Measurements from ENCODE around the gene C2.

Gene C2

DNA sequence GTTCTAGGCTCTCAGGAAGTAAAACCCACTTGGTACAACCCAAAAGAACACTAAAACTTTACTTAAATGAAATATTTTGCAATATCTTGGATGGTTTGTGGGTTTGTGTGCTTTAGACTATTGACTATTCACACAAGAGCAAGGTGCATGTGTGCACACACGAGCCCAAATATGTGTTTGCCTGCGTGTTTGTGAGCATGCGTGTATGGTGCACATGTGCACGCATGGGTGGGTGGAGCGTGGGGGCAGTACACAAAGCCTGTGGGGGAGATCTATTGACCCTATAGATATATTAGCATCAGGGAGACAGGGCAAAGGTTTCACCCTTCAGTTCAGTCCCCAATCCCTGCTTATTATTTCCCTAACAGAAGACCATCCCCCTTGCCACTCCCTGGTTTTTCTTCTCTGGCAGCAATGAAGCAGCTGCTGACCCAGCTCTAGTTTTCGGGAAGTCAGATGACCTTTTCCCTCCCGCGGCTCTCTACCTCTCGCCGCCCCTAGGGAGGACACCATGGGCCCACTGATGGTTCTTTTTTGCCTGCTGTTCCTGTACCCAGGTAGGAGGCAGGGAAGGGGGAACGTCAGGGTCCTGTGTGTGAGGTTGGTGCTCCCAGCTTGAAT, at the start of gene C2:
C2 (plus strand) TSS at position 476 of the 621 bp plus-strand sequence; CDS start at position 512, 36 bp downstream.
- DNase-seq (ENCODE audit: low spot score) = no peak

DNA sequence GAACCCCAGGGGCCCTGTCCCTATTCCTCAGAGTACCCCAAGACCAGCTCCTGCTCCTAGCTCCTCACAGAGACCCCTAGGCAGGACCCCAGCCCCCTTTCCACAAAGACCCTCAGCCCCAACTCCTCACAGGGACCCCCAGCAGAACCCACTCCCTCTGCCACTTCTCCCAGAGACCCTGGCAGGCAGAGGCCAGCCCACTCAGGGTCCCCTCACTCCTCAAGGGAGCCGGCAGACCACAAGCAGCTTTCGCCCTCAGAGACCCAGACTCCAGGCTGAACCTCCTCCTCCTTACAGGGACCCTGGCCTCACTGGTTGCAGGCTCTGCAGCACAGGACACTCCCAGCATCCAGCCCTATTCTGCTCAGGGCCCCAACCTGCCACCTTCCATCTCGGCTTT, 49.3 kb upstream of the C2 start:
- no peak for DNase-seq (ENCODE audit: low spot score)

DNA sequence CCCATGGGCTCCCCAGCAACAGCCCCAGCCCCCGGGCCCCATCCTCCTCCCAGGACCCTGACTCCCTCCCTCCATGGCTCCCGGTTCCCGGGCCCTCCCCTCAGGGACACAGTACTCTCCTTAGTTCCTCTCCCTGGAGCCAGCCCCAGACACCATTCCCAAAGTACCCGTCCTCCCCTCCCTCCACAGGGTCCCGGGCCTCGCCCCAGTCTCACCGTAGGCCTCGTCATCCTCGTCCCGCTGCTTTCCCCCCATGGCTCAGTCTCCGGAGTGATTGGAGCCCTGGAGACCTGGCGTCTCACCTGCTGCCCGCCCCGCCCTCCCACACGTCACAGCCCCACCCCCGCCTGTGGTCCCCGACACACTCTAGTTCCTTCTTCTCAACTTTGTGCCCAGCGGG, 48.8 kb upstream of the C2 start, which contains the start of gene SLC44A4:
SLC44A4 (minus strand) TSS at position 272 of the 400 bp plus-strand sequence; CDS start at position 255, 17 bp downstream.
- no peak for DNase-seq (ENCODE audit: low spot score)

DNA sequence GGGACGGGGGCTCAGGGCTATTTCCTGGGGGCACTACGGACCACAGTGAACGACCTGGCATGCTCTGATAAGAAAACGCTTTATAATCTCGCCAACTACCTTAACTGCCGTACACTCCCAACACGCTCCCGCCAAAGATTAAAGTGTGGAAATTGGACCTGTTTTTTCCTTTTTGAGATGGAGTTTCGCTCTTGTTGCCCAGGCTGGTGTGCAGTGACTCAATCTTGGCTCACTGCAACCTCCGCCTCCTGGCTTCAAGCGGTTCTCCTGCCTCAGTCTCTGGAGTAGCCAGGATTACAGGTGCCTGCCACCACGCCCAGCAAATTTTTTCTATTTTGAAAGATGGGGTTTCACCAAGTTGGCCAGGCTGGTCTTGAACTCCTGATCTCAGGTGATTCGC, 48.4 kb upstream of the C2 start:
- DNase-seq (ENCODE audit: low spot score) = no peak

DNA sequence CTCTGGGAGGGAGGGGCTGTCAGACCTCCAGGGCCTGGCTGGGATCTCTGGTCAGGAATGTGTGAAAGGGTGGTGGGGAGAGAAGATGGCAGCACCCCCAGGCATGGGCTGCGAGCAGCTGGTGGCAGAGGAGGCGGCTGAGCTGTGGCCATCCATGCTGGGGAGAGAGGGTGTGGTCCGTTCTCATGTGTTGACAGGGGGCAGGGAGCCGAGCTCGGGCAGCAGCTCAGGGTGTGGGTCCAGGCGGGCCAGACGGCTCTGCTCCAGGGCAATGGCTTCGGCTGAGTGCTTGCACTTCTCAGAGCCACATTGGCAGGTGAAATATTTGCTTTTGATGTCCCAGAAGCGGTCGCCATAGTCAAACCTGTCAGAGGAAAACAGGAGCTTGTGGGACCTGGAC, 47.6 kb upstream of the C2 start:
- no peak for DNase-seq (ENCODE audit: low spot score)

DNA sequence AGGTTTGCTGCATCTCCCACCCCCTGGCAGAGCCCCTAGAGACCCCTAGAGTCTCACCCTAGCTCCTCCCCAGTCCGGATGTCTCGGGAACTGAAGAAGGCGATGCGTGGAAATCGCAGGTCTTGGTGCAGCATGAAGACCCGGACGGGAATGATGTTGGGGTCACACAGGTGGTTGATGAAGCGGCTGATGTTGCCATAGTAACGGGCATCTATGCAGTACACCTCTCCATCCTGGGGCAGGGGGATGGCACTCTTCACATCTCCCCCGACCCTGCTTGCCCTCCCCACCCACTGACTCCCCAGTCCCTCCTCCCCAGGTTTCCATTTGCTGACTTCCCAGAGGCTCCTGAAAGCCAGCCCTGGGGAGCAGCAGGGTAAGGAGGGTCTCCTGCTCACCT, 46.9 kb upstream of the C2 start:
- DNase-seq (ENCODE audit: low spot score) = no peak

DNA sequence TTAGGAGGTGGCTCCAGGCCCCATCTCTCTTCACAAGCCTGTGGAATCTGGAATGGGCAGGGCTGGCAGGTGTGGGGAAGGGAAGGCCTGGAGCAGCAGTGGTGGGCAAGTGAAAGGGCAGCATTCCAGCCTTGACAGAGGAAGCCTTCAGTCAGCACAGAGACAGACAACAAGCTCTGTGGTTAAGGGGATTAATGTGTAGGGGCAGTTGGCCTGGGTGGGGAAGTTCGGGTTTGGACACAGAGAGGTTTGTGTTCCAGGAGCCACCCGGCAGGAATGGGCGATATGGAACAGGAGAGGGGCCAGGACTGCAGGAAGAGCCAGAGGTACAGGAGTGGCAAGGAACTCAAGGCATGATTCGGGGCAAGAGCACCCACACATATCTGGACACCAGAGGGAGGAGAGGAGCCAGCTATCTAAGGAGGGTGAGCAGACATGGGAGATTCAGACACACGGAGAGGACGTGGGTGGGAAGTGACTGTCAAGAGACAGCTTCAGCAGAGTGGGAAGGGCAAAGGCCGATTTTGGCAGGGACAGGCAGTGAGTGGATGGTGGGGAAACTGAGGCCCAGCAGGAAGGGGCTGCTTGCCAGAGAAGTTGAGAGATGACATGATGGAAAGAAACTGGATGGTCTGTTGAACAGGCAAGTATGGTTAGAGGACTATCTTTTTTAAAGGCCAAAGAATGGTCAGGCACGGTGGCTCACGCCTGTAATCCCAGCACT, 46.2 kb upstream of the C2 start:
- DNase-seq (ENCODE audit: low spot score) = no peak

DNA sequence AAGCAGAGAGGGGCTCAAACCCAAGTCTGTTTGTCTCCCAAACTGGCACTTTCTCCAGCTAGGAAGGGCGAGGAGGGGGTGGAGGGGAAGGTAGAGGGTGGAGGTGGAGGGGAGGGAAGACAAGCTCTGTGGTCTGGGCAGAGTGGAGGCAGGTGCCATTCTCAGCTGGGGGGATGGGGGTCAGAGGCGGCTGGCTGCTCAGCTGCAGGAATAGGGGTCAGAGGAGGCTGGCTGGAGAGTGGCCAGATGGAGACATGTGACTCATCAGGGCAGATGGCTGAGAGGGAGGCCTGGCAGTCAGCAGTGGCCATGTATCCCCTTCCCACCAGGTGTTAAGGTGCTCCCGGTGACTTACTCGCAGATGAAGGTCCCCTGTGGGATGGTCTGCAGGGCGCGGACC, 45.2 kb upstream of the C2 start:
- no peak for DNase-seq (ENCODE audit: low spot score)

DNA sequence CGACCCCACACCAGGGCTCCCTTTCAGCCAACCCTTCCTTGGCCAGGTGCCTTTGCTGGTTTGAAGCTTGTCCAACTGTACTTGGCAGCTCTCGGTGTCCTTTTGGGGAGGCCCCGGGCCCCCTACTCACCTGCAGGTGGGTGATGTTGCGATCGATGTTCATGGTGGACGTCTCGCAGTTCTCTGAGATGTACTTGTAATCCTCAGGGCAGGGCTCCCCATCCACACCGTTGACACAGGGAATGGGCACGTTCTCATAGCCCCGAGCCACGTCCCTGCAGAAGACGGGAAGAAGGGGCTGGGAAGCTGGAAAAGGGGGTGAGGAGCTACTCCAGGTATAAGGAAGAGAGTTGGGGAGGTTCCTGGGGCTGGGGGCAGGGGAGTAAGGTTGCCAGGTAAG, 43.8 kb upstream of the C2 start:
- DNase-seq (ENCODE audit: low spot score) = no peak

DNA sequence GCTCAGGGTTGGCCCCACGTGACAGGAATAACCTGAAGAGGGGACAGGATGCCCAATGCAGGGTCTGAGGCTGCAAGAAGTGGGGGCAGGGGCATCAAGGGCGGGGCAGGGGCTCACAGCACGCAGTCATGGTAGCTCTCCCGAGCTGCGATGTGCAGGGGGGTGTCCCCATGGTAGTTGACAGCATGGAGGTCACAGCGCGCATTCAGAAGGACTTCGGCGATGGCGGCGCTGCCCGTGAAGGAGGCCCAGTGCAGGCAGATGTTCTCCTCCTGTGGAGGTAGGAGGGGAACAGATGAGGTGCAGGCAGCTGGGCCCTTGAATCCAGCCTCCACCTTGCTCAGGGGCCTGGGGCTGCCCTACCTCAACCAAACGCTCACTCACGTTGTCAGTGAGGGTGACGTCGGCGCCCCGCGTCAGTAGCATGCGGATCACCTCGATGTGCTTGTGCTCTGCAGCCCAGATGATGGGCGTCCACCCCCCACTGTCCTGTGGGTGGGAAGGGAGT, 42.9 kb upstream of the C2 start:
- DNase-seq (ENCODE audit: low spot score) = no peak

DNA sequence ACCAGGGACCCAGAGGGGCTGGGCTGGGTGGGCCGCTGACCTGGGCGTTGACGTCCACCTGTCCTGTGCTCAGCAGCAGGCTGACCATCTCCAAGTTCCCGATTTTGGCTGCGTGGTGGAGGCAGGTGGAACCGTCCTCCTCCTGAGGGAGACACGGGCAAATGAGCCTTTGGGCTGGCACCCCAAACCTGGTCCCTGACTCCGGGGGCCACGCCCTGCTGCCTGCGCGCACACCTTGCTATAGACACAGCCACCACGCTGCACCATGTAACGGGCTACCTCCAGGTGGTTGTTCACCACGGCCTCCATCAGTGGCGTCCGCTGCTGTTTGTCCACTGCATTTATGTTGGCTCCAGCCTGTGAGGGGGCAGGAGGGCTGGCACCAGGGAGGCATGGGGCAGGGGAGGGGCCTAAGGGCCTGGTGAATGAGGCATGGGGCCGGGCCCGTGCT, 41.0 kb upstream of the C2 start:
- no peak for DNase-seq (ENCODE audit: low spot score)

DNA sequence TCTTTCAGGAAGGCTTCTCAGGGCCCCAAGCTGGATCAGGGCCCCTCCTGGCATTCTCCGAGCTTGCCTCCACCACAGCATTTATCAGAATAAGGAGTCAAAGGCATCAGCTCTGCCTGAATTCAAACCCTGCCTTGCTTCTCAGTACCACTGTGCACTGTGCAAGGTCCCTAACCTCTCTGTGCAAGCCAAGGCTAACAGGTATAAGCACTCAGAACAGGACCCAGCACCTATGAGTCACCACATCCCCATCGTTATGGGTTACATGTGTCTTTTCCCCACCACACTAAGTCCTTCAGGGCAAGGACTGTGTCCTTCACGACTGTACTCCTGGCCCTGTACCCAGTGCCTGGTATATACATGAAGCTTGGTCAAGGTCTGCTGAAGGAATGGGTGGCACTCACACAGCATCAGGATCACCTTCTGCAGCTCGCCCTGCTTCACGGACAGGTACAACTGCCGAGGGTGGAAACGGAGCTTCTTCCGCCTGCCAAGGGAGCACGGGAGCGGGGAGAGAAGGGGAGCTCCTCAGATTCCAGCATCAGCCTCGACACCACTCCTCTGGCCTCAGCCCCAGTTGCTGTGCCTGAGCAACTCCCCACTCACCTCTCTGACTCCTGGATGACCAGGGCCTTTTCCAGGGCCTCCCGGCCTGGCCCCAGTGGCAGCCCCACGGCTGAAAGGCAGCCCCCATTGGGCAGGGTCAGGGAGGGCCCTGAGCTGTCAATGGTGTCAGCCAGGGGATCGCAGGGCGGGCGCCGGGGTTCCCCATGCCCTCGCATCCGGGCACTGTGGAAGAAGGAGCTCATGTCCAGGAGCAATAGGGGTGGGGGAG, 40.1 kb upstream of the C2 start:
- no peak for DNase-seq (ENCODE audit: low spot score)

DNA sequence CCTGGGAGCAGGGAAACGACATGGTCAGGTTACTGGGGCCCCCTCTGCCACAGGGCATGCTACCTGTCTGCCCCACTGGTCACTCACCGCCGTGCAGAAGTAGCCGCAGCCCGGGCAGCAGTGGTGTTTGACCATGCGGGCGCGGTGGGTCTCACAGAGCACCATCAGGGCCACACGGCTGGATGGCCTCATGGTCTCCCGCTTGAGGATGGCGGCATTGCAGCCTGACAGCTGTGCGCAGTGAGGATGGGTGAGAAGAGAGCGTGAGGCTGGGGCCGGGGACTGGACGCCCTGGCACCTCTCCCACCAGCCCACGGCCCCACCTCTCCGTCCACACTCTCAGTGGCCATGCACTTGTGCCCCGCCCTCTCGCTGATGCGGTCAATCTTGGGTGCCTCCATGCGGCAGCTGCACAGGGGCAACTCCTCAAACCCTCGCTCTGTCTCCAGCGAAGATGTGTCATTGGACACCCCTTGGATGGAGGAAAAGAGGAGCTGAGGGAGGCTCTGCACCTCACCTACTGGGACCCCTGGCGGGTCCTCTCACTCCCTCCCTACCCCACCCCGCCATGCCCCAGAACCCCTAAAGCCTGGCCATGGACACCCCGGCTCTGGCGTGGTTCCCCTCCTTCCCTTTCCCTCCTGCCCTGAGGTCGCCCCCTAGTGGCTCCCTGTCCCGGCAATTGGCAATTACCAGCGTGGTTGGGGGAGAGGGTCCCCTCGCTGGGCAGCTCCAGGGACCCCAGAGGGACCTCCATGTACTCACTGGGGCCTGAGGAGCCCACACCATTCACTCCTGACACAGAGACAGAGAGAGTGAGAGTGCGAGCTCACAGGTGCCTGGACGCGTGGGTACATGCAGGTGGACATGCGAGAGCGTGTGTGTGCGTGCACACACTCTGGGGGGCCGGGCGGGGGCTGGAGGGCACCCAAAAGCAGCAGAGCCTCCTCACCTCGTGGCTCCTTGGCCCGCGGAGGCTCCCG, 39.0 kb upstream of the C2 start:
- DNase-seq (ENCODE audit: low spot score) = no peak

DNA sequence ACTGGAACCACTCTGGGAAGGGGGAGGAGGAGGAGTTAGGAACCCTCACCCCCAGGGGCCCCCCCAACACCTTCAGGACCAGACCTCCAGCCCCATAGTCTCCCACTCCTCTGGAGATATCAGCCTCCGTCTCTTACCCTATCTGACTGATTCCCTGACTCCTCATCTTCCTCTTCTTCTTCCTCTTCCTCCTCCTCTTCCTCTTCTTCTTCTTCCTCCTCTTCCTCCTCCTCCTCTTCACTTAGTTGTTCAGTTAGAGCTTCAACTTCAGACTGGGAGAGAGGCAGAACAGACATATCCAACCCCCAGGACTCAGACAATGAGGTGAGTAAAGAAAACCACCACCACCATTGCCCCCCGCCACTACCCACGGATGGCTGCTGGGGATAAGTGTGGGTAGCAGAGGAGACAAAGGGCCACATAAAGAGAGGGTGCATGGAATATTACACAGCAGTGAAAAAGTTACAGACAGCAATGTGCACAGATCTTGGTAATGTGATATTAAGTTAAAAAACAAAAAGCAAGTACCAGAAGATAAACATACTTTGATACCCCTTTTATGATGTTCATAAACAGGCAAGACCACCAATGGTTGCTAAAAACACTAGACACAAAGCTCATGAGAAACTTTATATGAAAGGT, 38.1 kb upstream of the C2 start:
- DNase-seq (ENCODE audit: low spot score) = no peak

DNA sequence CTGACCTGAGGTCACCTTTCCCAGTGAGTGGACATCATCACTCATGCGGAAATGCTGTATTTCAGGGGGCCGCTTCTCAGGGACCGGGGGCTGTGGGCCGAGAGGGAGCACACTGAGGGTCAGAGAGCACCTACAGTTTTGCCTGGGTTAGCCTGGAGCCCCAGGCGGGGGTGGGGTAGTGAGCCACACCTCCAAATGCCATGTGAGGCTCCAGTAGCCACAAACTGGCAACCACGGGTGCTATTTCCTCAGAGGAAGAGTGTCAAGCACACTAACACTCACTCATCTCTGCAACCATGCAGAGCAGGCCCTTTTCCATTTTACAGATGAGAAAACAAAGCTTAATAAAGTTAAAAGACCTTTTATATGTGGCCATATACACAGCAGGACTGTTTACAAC, 34.7 kb upstream of the C2 start:
- DNase-seq (ENCODE audit: low spot score) = no peak

DNA sequence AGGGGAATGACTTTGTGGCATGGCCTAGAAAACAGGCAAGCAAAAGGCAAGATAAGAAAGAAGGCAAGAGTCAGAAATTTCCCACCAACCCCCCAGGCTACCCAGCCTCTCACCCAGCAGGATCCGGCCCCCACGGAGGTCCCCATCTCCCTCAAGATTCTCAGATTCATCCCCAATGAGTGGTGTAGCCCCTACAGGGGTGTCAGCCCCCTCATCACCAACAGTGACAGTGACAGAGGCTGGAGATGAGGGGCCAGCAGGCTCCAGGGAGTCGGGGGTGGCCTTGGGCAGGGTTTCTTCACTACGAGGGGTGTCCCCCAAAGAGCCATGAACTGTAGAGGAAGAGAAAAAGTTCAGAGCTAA, 31.0 kb upstream of the C2 start:
- no peak for DNase-seq (ENCODE audit: low spot score)

DNA sequence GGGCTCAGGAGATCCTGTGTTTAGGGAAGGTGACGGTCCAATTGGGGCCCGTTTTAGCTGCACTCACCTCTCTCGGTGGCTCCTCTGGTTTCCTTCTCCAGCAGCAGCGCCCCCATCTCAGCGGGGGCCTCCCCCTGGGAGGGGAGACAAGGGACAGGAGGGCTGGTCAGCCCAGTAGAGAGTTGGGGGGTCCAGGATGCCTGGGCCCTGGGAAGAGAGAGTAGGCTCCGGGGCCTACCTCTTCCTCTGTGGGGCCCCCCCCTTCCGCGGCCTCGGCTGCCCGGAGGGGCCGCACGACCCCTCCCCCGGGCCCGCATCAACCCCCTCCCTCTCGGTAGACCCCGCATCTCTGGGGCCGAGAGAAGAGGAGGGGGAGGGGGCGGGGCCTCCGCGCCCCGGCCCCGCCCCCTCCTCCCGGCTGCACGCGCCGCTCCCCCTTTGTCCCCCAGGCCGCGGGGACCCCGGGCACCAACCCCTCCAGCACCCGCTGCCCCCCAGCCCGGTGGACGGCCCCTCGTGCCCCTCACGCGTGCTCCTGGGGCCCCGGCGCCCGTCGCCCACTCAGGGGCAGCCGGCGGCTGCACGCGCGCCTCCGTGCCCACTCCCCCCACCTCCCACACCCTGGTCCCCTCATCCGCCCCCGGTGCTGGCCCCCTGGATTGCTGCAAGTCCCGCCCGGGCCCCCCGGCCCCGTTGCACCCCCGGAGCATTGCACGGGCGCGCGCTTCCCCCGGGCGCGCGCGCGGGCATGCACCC, 30.5 kb upstream of the C2 start:
- peak; percentile 64 for DNase-seq (ENCODE audit: low spot score)

DNA sequence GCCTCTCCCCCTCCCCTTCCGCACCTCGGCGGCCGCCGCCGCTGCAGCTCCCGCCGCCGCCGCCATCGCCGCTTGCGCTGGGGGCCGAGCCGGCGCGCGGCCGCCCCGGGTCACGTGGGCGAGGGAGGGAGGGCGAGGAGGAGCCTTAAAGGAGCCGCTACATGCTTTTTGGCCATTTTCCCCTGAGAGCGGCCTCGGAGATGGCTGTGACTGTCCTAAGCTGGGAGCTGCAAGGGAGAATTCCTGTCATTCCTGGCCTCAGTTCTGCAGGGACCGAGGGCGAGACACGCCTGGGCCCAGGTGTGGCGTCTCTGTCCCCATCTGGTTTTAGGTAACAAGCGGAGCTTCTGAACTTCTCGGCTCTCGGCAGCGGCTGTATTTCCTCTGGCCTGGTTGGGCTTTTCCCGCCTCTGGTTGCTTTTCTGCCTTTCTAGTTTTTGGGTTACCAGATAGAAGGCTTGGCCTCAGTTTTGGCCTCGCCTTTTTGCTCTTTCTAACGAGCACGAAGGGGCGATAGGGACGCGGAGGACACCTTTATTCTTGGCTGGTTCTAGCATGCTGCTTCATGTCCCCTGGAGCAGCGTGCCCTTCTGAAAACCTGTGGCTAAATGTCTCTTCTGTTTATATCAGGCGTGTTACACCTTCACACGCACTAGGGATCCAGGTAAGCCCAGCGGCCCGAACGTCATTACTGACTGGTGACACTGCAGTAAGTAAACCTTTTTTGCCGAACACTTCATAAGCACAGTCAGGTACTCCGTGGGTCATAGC, 29.7 kb upstream of the C2 start, which contains the start of gene EHMT2:
EHMT2 (minus strand) TSS at position 87 of the 771 bp plus-strand sequence; CDS start at position 66, 21 bp downstream.
- peak; percentile 89 for DNase-seq (ENCODE audit: low spot score)

DNA sequence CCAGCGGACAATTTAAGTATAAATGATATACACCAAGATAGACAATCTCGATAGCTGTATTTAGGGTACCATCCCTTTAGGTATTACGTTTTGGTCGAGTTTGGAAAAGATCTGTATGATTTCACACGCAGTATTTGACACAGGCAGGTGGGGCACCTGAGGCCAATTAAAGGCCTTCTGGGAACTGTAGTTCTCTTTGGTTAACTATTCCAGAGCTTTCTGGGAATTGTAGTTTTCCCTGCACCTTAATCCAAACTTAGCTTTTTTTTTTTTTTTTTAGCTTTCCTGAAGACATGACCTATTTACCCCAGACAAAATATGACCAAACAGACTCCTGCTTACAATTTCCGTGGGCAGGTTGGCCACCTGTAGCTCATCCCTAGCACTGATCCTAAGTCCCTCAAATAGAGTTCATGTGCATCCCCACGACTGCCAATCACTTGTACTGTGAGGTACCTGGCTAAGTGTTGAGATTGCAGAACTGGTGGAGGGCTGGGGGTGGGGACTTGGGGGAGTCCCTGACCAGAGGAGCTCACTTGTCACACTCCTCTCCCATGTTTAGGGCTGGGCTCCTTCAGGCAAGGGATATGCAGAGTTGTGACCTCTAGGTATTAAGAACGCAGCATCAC, 29.0 kb upstream of the C2 start:
- DNase-seq (ENCODE audit: low spot score) = no peak

All from ecto neural progenitor cell (in vitro differentiated cells).